PC-3 (cell line): Measurements from ENCODE around the gene DLGAP1. TPM values are rescaled to one million over a fixed set of nuclear protein-coding genes. Genes with fewer than 3 reads are reported as not detected.

Experiments
- ATAC-seq: fragments of 200-7000 bp; cut with Tn5 transposase; 2 replicates; pipeline ENCODE4 v1.9.1; 2020; ENCODE audit warnings: mild to moderate bottlenecking, moderate library complexity
- BruUV-seq: library from RNA; stranded (reverse); fragments of 400-500 nt; replicated peaks from 2 replicates; lab custom pipeline; 2021; lab: Mats Ljungman, UMichigan
- CTCF ChIA-PET: fragments of 300-600 bp; sonication (Branson Sonifier 250); formaldehyde crosslinking; loops from one replicate; lab custom pipeline; 2022; ENCODE audit warnings: antibody characterized with exemption; lab: Charles Lee
- POLR2A ChIA-PET: fragments of 300-600 bp; sonication (Branson Sonifier 250); formaldehyde crosslinking; loops from one replicate; lab custom pipeline; 2022; ENCODE audit warnings: antibody characterized with exemption; ENCODE audit not compliant: unreplicated experiment; lab: Charles Lee
- DNase-seq: peaks from one replicate; pipeline ENCODE4 v3.0.0-alpha.2; 2015
- H2AFZ ChIP-seq: fragments of 300-600 bp; sonication (generic); 2 replicates; pipeline ENCODE4 v1.6.0; 2016; ENCODE audit warnings: antibody characterized with exemption, low read length
- H3F3A ChIP-seq: fragments of 300-600 bp; sonication (generic); one replicate; pipeline ENCODE4 v1.6.0; 2017; ENCODE audit warnings: antibody characterized with exemption, low read length, control low read depth, mild to moderate bottlenecking; ENCODE audit not compliant: unreplicated experiment
- H3K27ac ChIP-seq: fragments of 300-600 bp; sonication (generic); 2 replicates; pipeline ENCODE4 v1.5.1; 2016; ENCODE audit warnings: mild to moderate bottlenecking, low read length
- H3K27me3 ChIP-seq: fragments of 300-600 bp; sonication (generic); 2 replicates; pipeline ENCODE4 v1.6.1; 2016; ENCODE audit warnings: low read length, mixed read lengths
- H3K36me3 ChIP-seq: fragments of 300-600 bp; sonication (generic); 2 replicates; pipeline ENCODE4 v1.6.1; 2016; ENCODE audit warnings: low read depth, mixed run types, low read length, mixed read lengths
- H3K4me1 ChIP-seq: fragments of 300-600 bp; sonication (generic); 2 replicates; pipeline ENCODE4 v1.5.1; 2016; ENCODE audit warnings: low read length; ENCODE audit not compliant: insufficient read depth
- H3K4me2 ChIP-seq: fragments of 300-600 bp; sonication (generic); 2 replicates; pipeline ENCODE4 v1.6.0; 2016; ENCODE audit warnings: low read length
- H3K4me3 ChIP-seq: fragments of 300-600 bp; sonication (generic); 2 replicates; pipeline ENCODE4 v1.5.1; 2016; ENCODE audit warnings: mild to moderate bottlenecking, low read length, mixed read lengths
- H3K79me2 ChIP-seq: fragments of 300-600 bp; sonication (generic); 2 replicates; pipeline ENCODE4 v1.6.1; 2017; ENCODE audit warnings: low read length, mixed read lengths
- H3K9ac ChIP-seq: fragments of 300-600 bp; sonication (generic); 2 replicates; pipeline ENCODE4 v1.6.0; 2016; ENCODE audit warnings: mild to moderate bottlenecking, low read length
- H3K9me2 ChIP-seq: fragments of 300-600 bp; sonication (generic); replicated peaks from 2 replicates; pipeline ENCODE4 v1.6.1; 2016; ENCODE audit warnings: mixed run types, low read length, mixed read lengths
- H3K9me3 ChIP-seq: fragments of 300-600 bp; sonication (generic); 2 replicates; pipeline ENCODE4 v1.6.1; 2016; ENCODE audit warnings: low read length, mixed read lengths
- H4K20me1 ChIP-seq: fragments of 300-600 bp; sonication (generic); 2 replicates; pipeline ENCODE4 v1.6.1; 2016; ENCODE audit warnings: low read length, mixed read lengths
- CTCF ChIP-seq: fragments of 300-600 bp; sonication (generic); conservative IDR thresholded peaks from 2 replicates; pipeline ENCODE4 v1.5.1; 2017; ENCODE audit warnings: antibody characterized with exemption, low read depth, mild to moderate bottlenecking, low read length
- EZH2 ChIP-seq: fragments of 300-600 bp; sonication (generic); IDR thresholded peaks from one replicate; pipeline ENCODE4 v1.6.1; 2017; ENCODE audit warnings: antibody characterized with exemption, mild to moderate bottlenecking, low read length; ENCODE audit not compliant: unreplicated experiment
- EZH2phosphoT487 ChIP-seq: fragments of 300-600 bp; sonication (generic); IDR thresholded peaks from 2 replicates; pipeline ENCODE4 v1.6.1; 2018; ENCODE audit warnings: mild to moderate bottlenecking, antibody characterized with exemption, low read length, borderline replicate concordance
- intact Hi-C: fragments of 100-400 bp; cut with micrococcal nuclease; formaldehyde crosslinking; loops from 2 replicates; pipeline ENCODE4 v1.9.0; 2023
- total RNA-seq: library from RNA; depleted of rRNA; stranded (reverse); fragments of >200 nt; gene quantifications from 2 replicates; pipeline ENCODE4 v1.2.3, GENCODE V29; 2014

DLGAP1 gene
- total RNA-seq, 1 experiment from 2014 or later = not detected

DNA sequence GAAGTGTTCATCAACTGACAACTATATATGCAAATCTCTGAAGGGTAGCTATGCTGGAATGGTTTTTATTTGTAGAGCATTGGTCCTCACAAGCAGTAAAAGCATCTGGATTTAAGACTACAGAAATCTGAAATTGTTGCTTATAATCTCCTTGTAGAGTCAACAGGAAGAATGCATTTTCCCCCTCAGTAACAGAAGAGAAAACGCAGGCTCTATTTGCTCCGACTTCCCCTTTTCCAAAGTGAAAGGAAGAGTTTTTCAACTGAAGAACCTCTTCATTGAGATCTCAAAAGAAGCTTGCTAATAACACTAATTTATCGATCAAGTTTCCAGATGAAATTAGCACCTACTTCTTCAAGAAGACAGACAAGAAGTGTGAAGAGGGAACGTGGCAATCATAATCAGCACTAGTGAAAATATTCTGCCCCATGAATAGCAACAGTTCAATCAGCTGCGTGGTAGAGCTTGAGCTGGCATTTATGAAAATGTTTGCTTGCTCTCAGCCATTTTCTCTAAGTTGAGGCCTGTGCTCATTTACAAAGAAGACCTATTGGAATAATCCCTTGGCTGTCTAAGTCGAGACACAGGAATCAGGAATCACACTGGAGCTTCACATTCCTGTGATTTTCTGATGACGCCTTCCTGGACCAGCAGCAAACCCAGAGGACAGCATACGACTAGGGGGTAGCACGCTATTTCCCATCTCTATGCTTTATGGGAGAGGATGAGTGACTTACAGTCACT, 961.4 kb downstream of the DLGAP1 start:
- CTCF ChIA-PET = no interaction called here
- Histone ChIP-seq H3K36me3 (no peaks in the 10 kb centered on the region), H3K27ac (no peak overlapping the region), H3K79me2 (no peaks in the 10 kb centered on the region), H3K4me3 (no peak overlapping the region), H3K9me3 (no peaks in the 10 kb centered on the region), H3K9ac (no peak overlapping the region), H3F3A (no peaks in the 10 kb centered on the region), H3K4me2 (no peak overlapping the region), H3K27me3 (no peaks in the 10 kb centered on the region), H3K9me2 (no peaks in the 10 kb centered on the region), H2AFZ (no peak overlapping the region), H4K20me1 (no peaks in the 10 kb centered on the region), H3K4me1 (no peaks in the 10 kb centered on the region)
- DNase-seq (no peak), ATAC-seq (no peak)
- POLR2A ChIA-PET = no interaction called here
- intact Hi-C loops = no loop called here
- BruUV-seq = no TSS peak
- TF ChIP-seq CTCF = no peak
- TF ChIP-seq EZH2 = no peak
- TF ChIP-seq EZH2phosphoT487 = no peak

- ATAC-seq (no peak), DNase-seq (no peak)
- intact Hi-C loops = no loop called here
- POLR2A ChIA-PET = no interaction called here
- no peaks in the 10 kb centered on the region for H3K79me2 ChIP-seq
- H2AFZ ChIP-seq = no peak overlapping the region
- no peak overlapping the region for H3K27ac ChIP-seq
- no peak overlapping the region for H3K9ac ChIP-seq
- CTCF ChIA-PET = no interaction called here
- H4K20me1 ChIP-seq = no peaks in the 10 kb centered on the region
- H3K9me3 ChIP-seq = no peaks in the 10 kb centered on the region
- H3F3A ChIP-seq = no peaks in the 10 kb centered on the region
- H3K36me3 ChIP-seq = no peaks in the 10 kb centered on the region
- H3K9me2 ChIP-seq = no peaks in the 10 kb centered on the region
- no TSS peak for BruUV-seq
- H3K4me1 ChIP-seq = no peaks in the 10 kb centered on the region
- H3K27me3 ChIP-seq = no peaks in the 10 kb centered on the region
- no peak overlapping the region for H3K4me3 ChIP-seq
- TF ChIP-seq CTCF (no peak), EZH2phosphoT487 (no peak), EZH2 (no peak)
- H3K4me2 ChIP-seq = no peak overlapping the region
These were observed 962.4 kb downstream of the DLGAP1 start for GRCh38 chr18:3492721-3493120.

GRCh38 chr18:3491981-3492555, 963.0 kb downstream of the DLGAP1 start:
- TF ChIP-seq EZH2 (no peak), CTCF (no peak), EZH2phosphoT487 (no peak)
- Histone ChIP-seq H3K27ac (no peak overlapping the region), H3K4me2 (no peak overlapping the region), H3K9me2 (no peaks in the 10 kb centered on the region), H3K79me2 (no peaks in the 10 kb centered on the region), H3K4me3 (no peak overlapping the region), H4K20me1 (no peaks in the 10 kb centered on the region), H3K36me3 (no peaks in the 10 kb centered on the region), H3F3A (no peaks in the 10 kb centered on the region), H3K4me1 (no peaks in the 10 kb centered on the region), H3K9ac (no peak overlapping the region), H2AFZ (no peak overlapping the region), H3K27me3 (no peaks in the 10 kb centered on the region), H3K9me3 (no peaks in the 10 kb centered on the region)
- intact Hi-C loops = no loop called here
- BruUV-seq = no TSS peak
- CTCF ChIA-PET = no interaction called here
- POLR2A ChIA-PET = no interaction called here
- ATAC-seq = no peak
- no peak for DNase-seq
